SK-N-SH treated with all-trans-retinoic acid at 6 μM for 48 hours (cell line): ENCODE results near the gene ACOX1.

ENCODE experiments used
- ESRRG ChIP-seq: fragments of 250-450 bp; sonication (Bioruptor Pico); IDR thresholded peaks from 2 replicates; pipeline ENCODE4 v1.6.1; 2021; ENCODE audit warnings: mild to moderate bottlenecking
- SNAI2 ChIP-seq: fragments of 250-450 bp; sonication (Bioruptor Pico); IDR thresholded peaks from 2 replicates; pipeline ENCODE4 v1.5.0; 2020; ENCODE audit warnings: mild to moderate bottlenecking, moderate library complexity
- ZFP30 ChIP-seq: fragments of 450-650 bp; formaldehyde crosslinking; IDR thresholded peaks from 2 replicates; pipeline ENCODE4 v1.5.0; 2022; ENCODE audit warnings: mild to moderate bottlenecking, moderate library complexity
- ZNF565 ChIP-seq: fragments of 450-650 bp; formaldehyde crosslinking; conservative IDR thresholded peaks from 2 replicates; pipeline ENCODE4 v1.5.0; 2020; ENCODE audit warnings: low read depth, mild to moderate bottlenecking, moderate library complexity
- ZNF70 ChIP-seq: fragments of 450-650 bp; formaldehyde crosslinking; IDR thresholded peaks from 2 replicates; pipeline ENCODE4 v1.5.0; 2020; ENCODE audit warnings: mild to moderate bottlenecking, moderate library complexity
- TF ChIP-seq, protein P1 (sequence below): fragments of 250-450 bp; sonication (Bioruptor Pico); IDR thresholded peaks from 2 replicates; pipeline ENCODE4 v1.5.0; 2020; ENCODE audit warnings: mild to moderate bottlenecking, moderate library complexity
- TF ChIP-seq, protein P2 (sequence below): fragments of 250-450 bp; sonication (Bioruptor Pico); IDR thresholded peaks from 2 replicates; pipeline ENCODE4 v1.5.1; 2020; ENCODE audit warnings: low read depth, mild to moderate bottlenecking, moderate library complexity

DNA sequence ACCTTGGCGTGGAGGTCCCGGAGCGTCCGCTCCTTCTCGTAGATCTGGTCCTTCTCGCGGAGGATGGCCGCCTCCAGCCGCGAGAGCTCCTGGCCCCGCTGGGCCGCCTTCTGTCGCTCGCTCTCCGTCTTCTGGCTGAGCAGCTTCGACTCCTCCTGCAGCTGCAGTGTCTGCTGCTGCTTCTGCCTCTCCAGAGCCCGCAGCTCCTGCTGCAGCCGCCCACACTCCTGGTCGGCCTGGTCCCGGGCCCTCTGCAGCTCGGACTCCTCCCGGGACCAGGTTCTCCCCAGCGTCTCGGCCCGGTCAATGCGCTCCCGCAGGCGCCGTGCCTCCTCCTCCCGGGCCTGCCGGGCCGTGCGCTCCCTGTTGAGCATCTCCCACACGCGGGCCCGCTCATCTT lies 29.2 kb upstream of the ACOX1 start:
- TF ChIP-seq, protein P1, sequence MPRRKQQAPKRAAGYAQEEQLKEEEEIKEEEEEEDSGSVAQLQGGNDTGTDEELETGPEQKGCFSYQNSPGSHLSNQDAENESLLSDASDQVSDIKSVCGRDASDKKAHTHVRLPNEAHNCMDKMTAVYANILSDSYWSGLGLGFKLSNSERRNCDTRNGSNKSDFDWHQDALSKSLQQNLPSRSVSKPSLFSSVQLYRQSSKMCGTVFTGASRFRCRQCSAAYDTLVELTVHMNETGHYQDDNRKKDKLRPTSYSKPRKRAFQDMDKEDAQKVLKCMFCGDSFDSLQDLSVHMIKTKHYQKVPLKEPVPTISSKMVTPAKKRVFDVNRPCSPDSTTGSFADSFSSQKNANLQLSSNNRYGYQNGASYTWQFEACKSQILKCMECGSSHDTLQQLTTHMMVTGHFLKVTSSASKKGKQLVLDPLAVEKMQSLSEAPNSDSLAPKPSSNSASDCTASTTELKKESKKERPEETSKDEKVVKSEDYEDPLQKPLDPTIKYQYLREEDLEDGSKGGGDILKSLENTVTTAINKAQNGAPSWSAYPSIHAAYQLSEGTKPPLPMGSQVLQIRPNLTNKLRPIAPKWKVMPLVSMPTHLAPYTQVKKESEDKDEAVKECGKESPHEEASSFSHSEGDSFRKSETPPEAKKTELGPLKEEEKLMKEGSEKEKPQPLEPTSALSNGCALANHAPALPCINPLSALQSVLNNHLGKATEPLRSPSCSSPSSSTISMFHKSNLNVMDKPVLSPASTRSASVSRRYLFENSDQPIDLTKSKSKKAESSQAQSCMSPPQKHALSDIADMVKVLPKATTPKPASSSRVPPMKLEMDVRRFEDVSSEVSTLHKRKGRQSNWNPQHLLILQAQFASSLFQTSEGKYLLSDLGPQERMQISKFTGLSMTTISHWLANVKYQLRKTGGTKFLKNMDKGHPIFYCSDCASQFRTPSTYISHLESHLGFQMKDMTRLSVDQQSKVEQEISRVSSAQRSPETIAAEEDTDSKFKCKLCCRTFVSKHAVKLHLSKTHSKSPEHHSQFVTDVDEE, result no peak
- TF ChIP-seq ZNF565 (CRISPR knock-in tag), result no peak
- no peak for TF ChIP-seq SNAI2 (CRISPR knock-in tag)
- TF ChIP-seq ESRRG, result no peak
- TF ChIP-seq, protein P2, sequence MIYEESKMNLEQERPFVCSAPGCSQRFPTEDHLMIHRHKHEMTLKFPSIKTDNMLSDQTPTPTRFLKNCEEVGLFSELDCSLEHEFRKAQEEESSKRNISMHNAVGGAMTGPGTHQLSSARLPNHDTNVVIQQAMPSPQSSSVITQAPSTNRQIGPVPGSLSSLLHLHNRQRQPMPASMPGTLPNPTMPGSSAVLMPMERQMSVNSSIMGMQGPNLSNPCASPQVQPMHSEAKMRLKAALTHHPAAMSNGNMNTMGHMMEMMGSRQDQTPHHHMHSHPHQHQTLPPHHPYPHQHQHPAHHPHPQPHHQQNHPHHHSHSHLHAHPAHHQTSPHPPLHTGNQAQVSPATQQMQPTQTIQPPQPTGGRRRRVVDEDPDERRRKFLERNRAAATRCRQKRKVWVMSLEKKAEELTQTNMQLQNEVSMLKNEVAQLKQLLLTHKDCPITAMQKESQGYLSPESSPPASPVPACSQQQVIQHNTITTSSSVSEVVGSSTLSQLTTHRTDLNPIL, result no peak
- TF ChIP-seq ZNF70, result no peak
- no peak for TF ChIP-seq ZFP30 (CRISPR knock-in tag)
